ENCODE results near the gene PAM. TPM values are rescaled to one million over a fixed set of nuclear protein-coding genes. Genes with fewer than 3 reads are reported as not detected.

PAM gene
- total and polyA plus RNA-seq, 2 of the 8 experiments (the other 6 are each of a cell fraction or from before 2014, with no cell fraction given): 30.4 to 67.8 TPM

GRCh38 chr5:102845041-102845440 is 89.9 kb downstream of the PAM start:
- Histone ChIP-seq H3K4me2 (ENCODE audit: insufficient read depth in 1 of 2, low read depth in 2 of 2, low read length in 2 of 2) (no peak overlapping the region), H3K4ac (replicated peaks; ENCODE audit: insufficient read length, low read depth, low read length) (no peak overlapping the region), H2BK15ac (ENCODE audit: low read length) (no peak overlapping the region), H3K23ac (ENCODE audit: insufficient read length) (no peak overlapping the region), H3K18ac (ENCODE audit: extremely low read depth, low read length) (no peak overlapping the region), H2BK12ac (ENCODE audit: low read depth, low read length) (no peak overlapping the region), H2AK5ac (ENCODE audit: low read depth, low read length) (no peak overlapping the region), H3K79me2 (ENCODE audit: control insufficient read depth in 1 of 2, insufficient read depth in 2 of 2, low read length in 2 of 2) (no peaks in the 10 kb centered on the region), H2AFZ (ENCODE audit: low read length) (no peak overlapping the region), H4K91ac (replicated peaks; ENCODE audit: insufficient read length, low read length) (no peak overlapping the region), H4K5ac (ENCODE audit: insufficient read length, low read depth, low read length) (no peak overlapping the region), H2BK5ac (ENCODE audit: low read depth, low read length) (no peak overlapping the region), H4K20me1 (replicated peaks in 1 of 2; ENCODE audit: control insufficient read depth in 1 of 2, insufficient read depth in 2 of 2, low read length in 2 of 2) (no peaks in the 10 kb centered on the region), H3K4me1 (replicated peaks in 1 of 4; ENCODE audit: control insufficient read depth in 3 of 4, insufficient read depth in 4 of 4, low read length in 3 of 4) (no peaks in the 10 kb centered on the region), H3K79me1 (ENCODE audit: low read depth, low read length) (no peaks in the 10 kb centered on the region), H3K56ac (replicated peaks; ENCODE audit: insufficient read length, low read depth, low read length) (no peak overlapping the region), H3K14ac (ENCODE audit: insufficient read length) (no peak overlapping the region), H2BK20ac (ENCODE audit: low read length) (no peak overlapping the region), H3K9ac (replicated peaks in 1 of 4; ENCODE audit: extremely low read depth in 1 of 4, low read depth in 3 of 4, low read length in 3 of 4) (no peak overlapping the region), H2BK120ac (replicated peaks; ENCODE audit: low read depth, low read length) (no peak overlapping the region), H3K23me2 (ENCODE audit: low read depth, low read length) (no peaks in the 10 kb centered on the region), H3K27me3 (replicated peaks in 1 of 4; ENCODE audit: control insufficient read depth in 3 of 4, extremely low read depth in 1 of 4, insufficient read depth in 3 of 4, low read length in 3 of 4) (no peaks in the 10 kb centered on the region), H3K4me3 (ENCODE audit: extremely low read depth in 1 of 4, insufficient read depth in 2 of 4, low read depth in 3 of 4, low read length in 4 of 4) (no peak overlapping the region), H3K36me3 (ENCODE audit: control insufficient read depth in 2 of 4, insufficient read depth in 4 of 4, low read length in 3 of 4) (no peaks in the 10 kb centered on the region), H4K8ac (ENCODE audit: extremely low read depth, insufficient read depth, low read length) (no peak overlapping the region), H3K27ac (ENCODE audit: low read depth, low read length) (no peak overlapping the region), H3K9me3 (ENCODE audit: insufficient read depth in 2 of 2, low read depth in 1 of 2, low read length in 1 of 2) (no peaks in the 10 kb centered on the region)
- TF ChIP-seq E2F6 (IDR thresholded peaks at IDR 0.05) (no peak), RBBP5 (IDR thresholded peaks at IDR 0.05; ENCODE audit: borderline replicate concordance, low read depth, low read length) (no peak), KDM1A (IDR thresholded peaks at IDR 0.05; ENCODE audit: borderline replicate concordance, low read length) (no peak), ZNF274 (IDR thresholded peaks at IDR 0.05; ENCODE audit: borderline replicate concordance, extremely low read depth, low read length) (no peak), CEBPB (IDR thresholded peaks at IDR 0.05; ENCODE audit: low read depth, low read length) (no peak), RFX5 (IDR thresholded peaks at IDR 0.05; ENCODE audit: borderline replicate concordance, low read depth, low read length) (no peak), CREB1 (IDR thresholded peaks at IDR 0.05) (no peak), ASH2L (IDR thresholded peaks at IDR 0.05; ENCODE audit: low read length) (no peak), USF2 (IDR thresholded peaks at IDR 0.05; ENCODE audit: low read length) (no peak), GABPA (IDR thresholded peaks at IDR 0.05; ENCODE audit: borderline replicate concordance, insufficient read depth, low read length) (no peak), SUZ12 (IDR thresholded peaks at IDR 0.05; ENCODE audit: low read length) (no peak), HDAC2 (IDR thresholded peaks at IDR 0.05; ENCODE audit: borderline replicate concordance in 1 of 2, low read depth in 2 of 2, low read length in 2 of 2) (no peak)
- POLR2A ChIA-PET (ENCODE audit: partially characterized antibody): no interaction called here
- DNase-seq (ENCODE audit: low read depth in 1 of 2, low spot score in 2 of 2): no peak
- FAIRE-seq: no peak
- WGBS, 2 experiments (ENCODE audit: extremely low coverage in 1 of 2, insufficient coverage in 1 of 2, insufficient read length in 1 of 2, insufficient replicate concordance in 2 of 2, low coverage in 1 of 2, low lambda C conversion rate in 2 of 2, missing lambda C conversion rate in 1 of 2): 87% methylated on average over 5 of the region's 5 CpGs; no CpG with 5 or more reads in 1 of the 2 experiments
- CTCF ChIA-PET (ENCODE audit: partially characterized antibody): interaction anchor here (0.6 kb wide), 1 partner anchor 294 kb away, joined by 3 read pairs; no protein-coding TSS in a partner anchor

Measured in H1 (cell line).